C4-2B (cell line): ENCODE data around the gene NAPA.

ENCODE experiments used
- H3K27ac ChIP-seq: fragments of 450-650 bp; 2 replicates; pipeline ENCODE4 v1.5.1; 2017
- CTCF ChIP-seq: fragments of 450-650 bp; conservative IDR thresholded peaks from 2 replicates; pipeline ENCODE4 v1.5.1; 2017; ENCODE audit warnings: mild to moderate bottlenecking
- ZFX ChIP-seq: fragments of 450-650 bp; IDR thresholded peaks from 2 replicates; pipeline ENCODE4 v1.6.1; 2017

Gene NAPA

GRCh38 chr19:47512183-47512947, 2.5 kb downstream of the NAPA start:
- H3K27ac ChIP-seq: peak overlapping the region; percentile 96
- no peak for TF ChIP-seq CTCF
- no peak for TF ChIP-seq ZFX

- H3K27ac ChIP-seq: peak overlapping the region; percentile 96
- no peak for TF ChIP-seq CTCF
Observed at GRCh38 chr19:47511681-47512080, 3.2 kb downstream of the NAPA start.

GRCh38 chr19:47511128-47511517, 3.7 kb downstream of the NAPA start:
- H3K27ac ChIP-seq: peak overlapping the region; percentile 96
- TF ChIP-seq CTCF: no peak

GRCh38 chr19:47510516-47511127, 4.2 kb downstream of the NAPA start:
- TF ChIP-seq CTCF (no peak), ZFX (no peak)
- H3K27ac ChIP-seq: peak overlapping the region; percentile 96

GRCh38 chr19:47509973-47510372, 4.9 kb downstream of the NAPA start:
- no peak for TF ChIP-seq ZFX
- peak overlapping the region; percentile 96 for H3K27ac ChIP-seq

- H3K27ac ChIP-seq: peak overlapping the region; percentile 96
- TF ChIP-seq CTCF: no peak
Observed at GRCh38 chr19:47509170-47509847, 5.6 kb downstream of the NAPA start.

- no peak for TF ChIP-seq ZFX
- TF ChIP-seq CTCF: no peak
- H3K27ac ChIP-seq: peak overlapping the region; percentile 68
Observed at GRCh38 chr19:47508721-47509120, 6.1 kb downstream of the NAPA start.
